ENCODE results near the gene RAD51.

- no peak for TF ChIP-seq CTCF (IDR thresholded peaks at IDR 0.05)
- TF ChIP-seq EP300 (IDR thresholded peaks at IDR 0.05), result no peak
These were observed 48.5 kb downstream of the RAD51 start for GRCh38 chr15:40743485-40743901.

All from ovary (tissue), 3 donors.